SU-DHL-6 (cell line): ENCODE data around the gene SP140L.
"Not testable (repeated sequence)": the region's sequence is repeated elsewhere in the genome, so short reads cannot be mapped to it uniquely, and the experiment has no call there.

Experiments used
- H2AFZ ChIP-seq: fragments of 200-600 bp; sonication (generic); 2 replicates; pipeline ENCODE4 v1.6.1; 2014; ENCODE audit warnings: low read depth, mild to moderate bottlenecking, moderate library complexity, mixed read lengths, antibody characterized with exemption, low read length; ENCODE audit not compliant: severe bottlenecking
- H3F3A ChIP-seq: fragments of 200-600 bp; shearing (Covaris generic); 2 replicates; pipeline ENCODE4 v1.6.0; 2016; ENCODE audit warnings: antibody characterized with exemption, mild to moderate bottlenecking; ENCODE audit not compliant: insufficient read depth
- H3K27ac ChIP-seq: fragments of 200-600 bp; sonication (generic); 2 replicates; pipeline ENCODE4 v1.5.1; 2016; ENCODE audit warnings: low read depth, mild to moderate bottlenecking, low read length, moderate library complexity, mixed read lengths
- H3K27me3 ChIP-seq: fragments of 200-600 bp; sonication (generic), shearing (Covaris generic); 2 replicates; pipeline ENCODE4 v1.6.0; 2014; ENCODE audit warnings: mild to moderate bottlenecking, low read length
- H3K36me3 ChIP-seq: fragments of 200-600 bp; sonication (generic); 2 replicates; pipeline ENCODE4 v1.6.1; 2014; ENCODE audit warnings: mild to moderate bottlenecking, low read length, mixed read lengths
- H3K4me2 ChIP-seq: fragments of 300-600, 200-600 bp; shearing (Covaris generic), sonication (generic); 2 replicates; pipeline ENCODE4 v1.6.0; 2014; ENCODE audit warnings: low read length, low read depth, mild to moderate bottlenecking; ENCODE audit not compliant: poor library complexity, severe bottlenecking
- H3K4me3 ChIP-seq: fragments of 200-600 bp; sonication (generic); 2 replicates; pipeline ENCODE4 v1.5.1; 2014; ENCODE audit warnings: antibody characterized with exemption, low read length, mild to moderate bottlenecking, mixed read lengths; ENCODE audit not compliant: insufficient read depth, poor library complexity, severe bottlenecking
- H3K79me2 ChIP-seq: fragments of 200-600 bp; sonication (generic); 2 replicates; pipeline ENCODE4 v1.6.1; 2014; ENCODE audit warnings: mild to moderate bottlenecking, low read length, moderate library complexity; ENCODE audit not compliant: insufficient read depth
- H3K9ac ChIP-seq: fragments of 200-600 bp; sonication (generic); 2 replicates; pipeline ENCODE4 v1.7.0; 2014; ENCODE audit warnings: mild to moderate bottlenecking, low read length
- H3K9me2 ChIP-seq: fragments of 200-600 bp; sonication (generic); replicated peaks from 2 replicates; pipeline ENCODE4 v1.6.1; 2014; ENCODE audit warnings: low read length; ENCODE audit not compliant: insufficient read depth
- H3K9me3 ChIP-seq: fragments of 200-600 bp; sonication (generic); 2 replicates; pipeline ENCODE4 v1.6.1; 2014; ENCODE audit warnings: low read length, mixed read lengths; ENCODE audit not compliant: insufficient read depth
- H4K20me1 ChIP-seq: fragments of 200-600 bp; sonication (generic); 2 replicates; pipeline ENCODE4 v1.6.1; 2014; ENCODE audit warnings: low read depth, mild to moderate bottlenecking, antibody characterized with exemption, low read length, moderate library complexity, mixed read lengths
- EZH2phosphoT487 ChIP-seq: fragments of 200-600 bp; sonication (generic), shearing (Covaris generic); conservative IDR thresholded peaks from 2 replicates; pipeline ENCODE4 v1.6.1; 2018; ENCODE audit warnings: mild to moderate bottlenecking, antibody characterized with exemption, low read length, moderate library complexity, mixed read lengths
- TF ChIP-seq, protein P1 (sequence below): fragments of 200-600 bp; sonication (generic); IDR thresholded peaks from one replicate; pipeline ENCODE4 v1.5.1; 2017; ENCODE audit warnings: antibody characterized with exemption, mild to moderate bottlenecking, low read length, moderate library complexity; ENCODE audit not compliant: insufficient read depth, poor library complexity, severe bottlenecking

SP140L gene

DNA sequence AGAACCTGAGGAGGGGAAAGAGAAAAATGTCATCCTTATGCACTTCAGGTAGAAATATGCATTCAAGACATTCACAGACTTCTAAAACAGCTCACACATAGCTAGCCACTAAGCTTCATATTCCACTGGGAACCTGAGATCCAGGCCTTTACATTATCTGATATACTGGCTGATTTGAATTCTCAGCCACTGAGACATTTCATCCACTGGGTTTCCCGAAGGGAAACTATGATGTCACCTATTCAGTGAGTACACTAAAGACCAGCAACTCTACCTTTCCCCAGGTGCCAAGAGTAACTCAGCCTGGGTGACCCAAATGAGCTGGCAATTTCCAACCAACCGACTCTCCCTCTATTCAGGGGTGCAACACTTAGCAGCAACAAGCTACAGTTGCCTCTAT lies 67.3 kb downstream of the SP140L start:
- H3K27me3 ChIP-seq, result no peaks in the 10 kb centered on the region

DNA sequence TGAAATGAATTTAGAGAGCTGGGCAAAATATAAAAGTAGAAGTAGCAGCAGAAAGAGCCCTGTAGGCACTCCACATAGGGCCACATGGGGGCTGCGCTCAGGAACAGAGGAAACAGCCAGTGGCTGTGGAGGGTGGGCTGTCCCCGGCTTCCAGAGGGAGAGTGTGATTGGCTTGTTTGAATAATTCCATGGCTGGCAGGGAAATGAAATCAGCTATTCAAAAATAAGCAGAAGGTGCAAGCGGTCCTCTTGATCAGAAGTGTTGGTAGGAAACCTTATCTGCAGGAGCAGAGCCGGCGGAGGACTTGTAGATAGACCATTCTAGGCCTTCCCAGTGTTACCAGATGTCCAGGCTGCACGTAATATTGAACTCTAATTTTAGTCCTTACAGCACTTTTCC lies 71.7 kb downstream of the SP140L start:
- H3K79me2 ChIP-seq, H3K4me2 ChIP-seq, H4K20me1 ChIP-seq, H3K9ac ChIP-seq, H3F3A ChIP-seq, H3K36me3 ChIP-seq, H3K9me3 ChIP-seq, H3K27ac ChIP-seq, H3K27me3 ChIP-seq, H2AFZ ChIP-seq, H3K9me2 ChIP-seq, H3K4me3 ChIP-seq: not testable (repeated sequence)

More for the DNA sequence above, 67.3 kb downstream of the SP140L start:
- Histone ChIP-seq H3K79me2 (no peaks in the 10 kb centered on the region), H4K20me1 (no peaks in the 10 kb centered on the region), H3K4me3 (no peak overlapping the region), H3F3A (no peaks in the 10 kb centered on the region), H2AFZ (no peak overlapping the region), H3K9me2 (no peaks in the 10 kb centered on the region), H3K4me2 (no peak overlapping the region), H3K9me3 (no peaks in the 10 kb centered on the region; the same call in 1 of the 2 replicates), H3K9ac (no peak overlapping the region), H3K27ac (no peak overlapping the region), H3K36me3 (peaks cover 17% of the 10 kb centered on the region; the same call in 1 of the 2 replicates)
- TF ChIP-seq EZH2phosphoT487, result no peak
- TF ChIP-seq, protein P1, sequence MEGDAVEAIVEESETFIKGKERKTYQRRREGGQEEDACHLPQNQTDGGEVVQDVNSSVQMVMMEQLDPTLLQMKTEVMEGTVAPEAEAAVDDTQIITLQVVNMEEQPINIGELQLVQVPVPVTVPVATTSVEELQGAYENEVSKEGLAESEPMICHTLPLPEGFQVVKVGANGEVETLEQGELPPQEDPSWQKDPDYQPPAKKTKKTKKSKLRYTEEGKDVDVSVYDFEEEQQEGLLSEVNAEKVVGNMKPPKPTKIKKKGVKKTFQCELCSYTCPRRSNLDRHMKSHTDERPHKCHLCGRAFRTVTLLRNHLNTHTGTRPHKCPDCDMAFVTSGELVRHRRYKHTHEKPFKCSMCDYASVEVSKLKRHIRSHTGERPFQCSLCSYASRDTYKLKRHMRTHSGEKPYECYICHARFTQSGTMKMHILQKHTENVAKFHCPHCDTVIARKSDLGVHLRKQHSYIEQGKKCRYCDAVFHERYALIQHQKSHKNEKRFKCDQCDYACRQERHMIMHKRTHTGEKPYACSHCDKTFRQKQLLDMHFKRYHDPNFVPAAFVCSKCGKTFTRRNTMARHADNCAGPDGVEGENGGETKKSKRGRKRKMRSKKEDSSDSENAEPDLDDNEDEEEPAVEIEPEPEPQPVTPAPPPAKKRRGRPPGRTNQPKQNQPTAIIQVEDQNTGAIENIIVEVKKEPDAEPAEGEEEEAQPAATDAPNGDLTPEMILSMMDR, result no peak

DNA sequence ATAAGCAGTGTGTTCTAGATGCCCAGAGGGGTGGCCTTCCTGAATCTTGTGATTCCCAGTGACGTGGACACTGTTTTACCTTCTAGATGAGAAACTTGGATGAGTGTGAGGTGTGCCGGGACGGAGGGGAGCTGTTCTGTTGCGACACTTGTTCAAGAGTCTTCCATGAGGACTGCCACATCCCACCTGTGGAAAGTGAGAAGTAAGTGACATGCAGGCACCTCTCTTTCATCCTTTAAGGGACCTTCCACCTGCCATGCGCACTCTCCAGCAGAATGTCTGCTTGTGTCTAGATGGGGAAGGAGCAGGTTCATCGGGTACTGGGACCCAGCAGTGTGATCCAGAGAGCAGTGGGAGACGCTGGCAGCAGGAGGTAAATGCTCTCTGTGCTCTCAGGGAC lies 73.0 kb downstream of the SP140L start:
- 0 out of 2 replicates have a peak, but pooled peaks cover 3% of the 10 kb centered on the region for H3K36me3 ChIP-seq

DNA sequence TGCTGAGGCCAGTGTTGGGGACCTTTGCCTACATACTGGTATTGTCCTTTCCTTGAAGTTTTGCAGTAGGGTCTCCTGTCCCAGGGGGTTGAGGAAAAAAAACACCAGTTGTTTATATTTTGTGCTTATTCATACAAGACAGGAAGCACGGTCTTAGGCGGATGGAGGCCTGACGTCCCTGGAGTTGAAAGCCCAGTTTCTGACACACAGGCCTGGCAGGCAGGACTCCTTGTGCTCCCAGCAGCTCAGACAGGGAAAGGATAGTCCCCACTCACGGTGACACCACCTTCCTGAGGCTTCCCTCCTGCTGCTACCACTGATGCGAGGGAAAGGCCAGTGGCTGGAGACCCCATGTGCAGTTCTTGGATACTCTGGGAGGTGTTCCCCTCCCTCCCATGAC lies 73.5 kb downstream of the SP140L start:
- Histone ChIP-seq H3K27ac (no peak overlapping the region), H3K9ac (no peak overlapping the region), H3K4me3 (no peak overlapping the region), H3K36me3 (0 out of 2 replicates have a peak, but pooled peaks cover 3% of the 10 kb centered on the region), H3K79me2 (no peaks in the 10 kb centered on the region), H3F3A (no peaks in the 10 kb centered on the region), H3K9me2 (no peaks in the 10 kb centered on the region), H3K4me2 (no peak overlapping the region), H2AFZ (no peak overlapping the region), H4K20me1 (no peaks in the 10 kb centered on the region), H3K9me3 (no peaks in the 10 kb centered on the region; the same call in 1 of the 2 replicates), H3K27me3 (no peaks in the 10 kb centered on the region)
- TF ChIP-seq EZH2phosphoT487, result no peak
- TF ChIP-seq, protein P1, result no peak

More for the DNA sequence above, 73.0 kb downstream of the SP140L start:
- Histone ChIP-seq H3K4me3 (no peak overlapping the region), H3K9me2 (no peaks in the 10 kb centered on the region), H3K9me3 (no peaks in the 10 kb centered on the region; the same call in 1 of the 2 replicates), H3F3A (no peaks in the 10 kb centered on the region), H2AFZ (no peak overlapping the region), H3K27me3 (no peaks in the 10 kb centered on the region), H3K79me2 (no peaks in the 10 kb centered on the region), H3K27ac (no peak overlapping the region), H3K4me2 (no peak overlapping the region), H4K20me1 (no peaks in the 10 kb centered on the region), H3K9ac (no peak overlapping the region)
- TF ChIP-seq, protein P1, result no peak
- TF ChIP-seq EZH2phosphoT487, result no peak

DNA sequence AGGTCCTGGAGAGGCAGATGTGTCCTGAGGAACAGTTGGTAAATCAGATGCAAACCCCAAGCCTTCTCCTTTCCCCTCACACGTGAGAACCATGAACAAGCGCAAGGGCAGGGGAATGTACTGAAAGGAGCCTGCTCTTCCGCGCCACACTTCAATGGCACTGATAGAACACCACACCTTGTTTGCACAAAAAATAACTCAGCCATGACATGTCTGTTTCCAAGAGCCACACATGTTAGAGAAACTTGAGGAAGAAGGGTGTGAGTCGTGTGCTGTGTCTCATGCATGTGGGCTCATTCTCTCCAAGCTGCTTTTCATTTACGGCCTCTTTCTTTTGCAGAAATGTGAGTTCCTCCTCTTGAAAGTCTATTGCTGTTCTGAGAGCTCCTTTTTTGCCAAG lies 74.0 kb downstream of the SP140L start:
- not testable (repeated sequence) for H4K20me1 ChIP-seq, H3F3A ChIP-seq, H2AFZ ChIP-seq, H3K79me2 ChIP-seq, H3K36me3 ChIP-seq, H3K4me3 ChIP-seq, H3K27me3 ChIP-seq, H3K4me2 ChIP-seq, H3K9me3 ChIP-seq, H3K27ac ChIP-seq, H3K9me2 ChIP-seq, H3K9ac ChIP-seq
